Measurements from ENCODE around the gene VGLL4.

DNA sequence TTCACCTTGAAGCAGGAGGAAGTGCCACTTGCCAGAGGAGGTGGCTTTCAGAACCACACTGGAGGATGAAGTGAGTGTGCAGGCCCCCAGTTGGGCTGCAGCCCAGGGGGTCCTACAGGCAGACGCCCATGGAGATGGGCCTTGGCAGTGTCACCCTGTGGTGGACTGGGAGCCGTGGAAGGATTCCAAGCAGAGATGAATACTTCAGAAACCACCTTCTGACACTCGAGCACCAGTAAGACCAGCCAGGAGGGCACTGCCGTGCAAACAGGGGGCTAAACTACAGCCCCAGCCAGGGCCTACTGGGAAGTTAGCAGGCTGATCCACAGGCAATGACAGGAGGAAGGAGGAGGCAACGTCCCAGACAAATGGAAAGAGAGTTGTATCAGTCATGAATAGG, 55.4 kb downstream of the VGLL4 start:
- no peak for TF ChIP-seq FOXM1 (IDR thresholded peaks at IDR 0.05; ENCODE audit: borderline replicate concordance, low read depth)
- no peak for TF ChIP-seq RAD21 (IDR thresholded peaks at IDR 0.05; ENCODE audit: low read depth)
- TF ChIP-seq, protein P1, sequence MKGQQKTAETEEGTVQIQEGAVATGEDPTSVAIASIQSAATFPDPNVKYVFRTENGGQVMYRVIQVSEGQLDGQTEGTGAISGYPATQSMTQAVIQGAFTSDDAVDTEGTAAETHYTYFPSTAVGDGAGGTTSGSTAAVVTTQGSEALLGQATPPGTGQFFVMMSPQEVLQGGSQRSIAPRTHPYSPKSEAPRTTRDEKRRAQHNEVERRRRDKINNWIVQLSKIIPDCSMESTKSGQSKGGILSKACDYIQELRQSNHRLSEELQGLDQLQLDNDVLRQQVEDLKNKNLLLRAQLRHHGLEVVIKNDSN (IDR thresholded peaks at IDR 0.05), result no peak
- TF ChIP-seq TEAD4 (IDR thresholded peaks at IDR 0.05), result no peak
- no peak for TF ChIP-seq YY1 (IDR thresholded peaks at IDR 0.05; ENCODE audit: low read depth)
- TF ChIP-seq, protein P2, sequence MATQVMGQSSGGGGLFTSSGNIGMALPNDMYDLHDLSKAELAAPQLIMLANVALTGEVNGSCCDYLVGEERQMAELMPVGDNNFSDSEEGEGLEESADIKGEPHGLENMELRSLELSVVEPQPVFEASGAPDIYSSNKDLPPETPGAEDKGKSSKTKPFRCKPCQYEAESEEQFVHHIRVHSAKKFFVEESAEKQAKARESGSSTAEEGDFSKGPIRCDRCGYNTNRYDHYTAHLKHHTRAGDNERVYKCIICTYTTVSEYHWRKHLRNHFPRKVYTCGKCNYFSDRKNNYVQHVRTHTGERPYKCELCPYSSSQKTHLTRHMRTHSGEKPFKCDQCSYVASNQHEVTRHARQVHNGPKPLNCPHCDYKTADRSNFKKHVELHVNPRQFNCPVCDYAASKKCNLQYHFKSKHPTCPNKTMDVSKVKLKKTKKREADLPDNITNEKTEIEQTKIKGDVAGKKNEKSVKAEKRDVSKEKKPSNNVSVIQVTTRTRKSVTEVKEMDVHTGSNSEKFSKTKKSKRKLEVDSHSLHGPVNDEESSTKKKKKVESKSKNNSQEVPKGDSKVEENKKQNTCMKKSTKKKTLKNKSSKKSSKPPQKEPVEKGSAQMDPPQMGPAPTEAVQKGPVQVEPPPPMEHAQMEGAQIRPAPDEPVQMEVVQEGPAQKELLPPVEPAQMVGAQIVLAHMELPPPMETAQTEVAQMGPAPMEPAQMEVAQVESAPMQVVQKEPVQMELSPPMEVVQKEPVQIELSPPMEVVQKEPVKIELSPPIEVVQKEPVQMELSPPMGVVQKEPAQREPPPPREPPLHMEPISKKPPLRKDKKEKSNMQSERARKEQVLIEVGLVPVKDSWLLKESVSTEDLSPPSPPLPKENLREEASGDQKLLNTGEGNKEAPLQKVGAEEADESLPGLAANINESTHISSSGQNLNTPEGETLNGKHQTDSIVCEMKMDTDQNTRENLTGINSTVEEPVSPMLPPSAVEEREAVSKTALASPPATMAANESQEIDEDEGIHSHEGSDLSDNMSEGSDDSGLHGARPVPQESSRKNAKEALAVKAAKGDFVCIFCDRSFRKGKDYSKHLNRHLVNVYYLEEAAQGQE (IDR thresholded peaks at IDR 0.05; ENCODE audit: low read depth), result no peak
- no peak for TF ChIP-seq TAF1 (IDR thresholded peaks at IDR 0.05; ENCODE audit: low read depth)
- TF ChIP-seq, protein P3, sequence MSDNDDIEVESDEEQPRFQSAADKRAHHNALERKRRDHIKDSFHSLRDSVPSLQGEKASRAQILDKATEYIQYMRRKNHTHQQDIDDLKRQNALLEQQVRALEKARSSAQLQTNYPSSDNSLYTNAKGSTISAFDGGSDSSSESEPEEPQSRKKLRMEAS (IDR thresholded peaks at IDR 0.05), result no peak
- TF ChIP-seq CREB1 (IDR thresholded peaks at IDR 0.05; ENCODE audit: low read depth), result no peak

Measured in Ishikawa (cell line).